Measurements from ENCODE around the gene ANKRD55. TPM values are rescaled to one million over a fixed set of nuclear protein-coding genes. Genes with fewer than 3 reads are reported as not detected.

The ANKRD55 gene
- total and polyA plus RNA-seq, 5 donors from 2014 or later = 4.1 to 9.0 (median 5.7) TPM

GRCh38 chr5:56167519-56167918 is 65.6 kb downstream of the ANKRD55 start:
- Mint-ChIP-seq H3K4me3 (peak overlapping the region in 2 of 4 donors; percentile 0 to 4), H3K27me3 (peaks cover 26% of the 10 kb centered on the region), H3K36me3 (no peaks in the 10 kb centered on the region), H3K27ac (peak overlapping the region in 1 of 3 donors; percentile 66), H3K4me1 (peaks cover 6 to 31% (median 11%) of the 10 kb centered on the region in 4 donors), H3K9me3 (no peaks in the 10 kb centered on the region)
- H3K27me3 ChIP-seq (ENCODE audit: control insufficient read depth, insufficient read depth, low read length) = peaks cover 4% of the 10 kb centered on the region
- no peaks in the 10 kb centered on the region for H3K36me3 ChIP-seq (ENCODE audit: control insufficient read depth, insufficient read depth, low read length)
- ATAC-seq (ENCODE audit: low read depth in 2 of 2) = no peak
- no peak overlapping the region for H3K27ac ChIP-seq (ENCODE audit: insufficient read depth, low read length, poor library complexity, severe bottlenecking)
- no peaks in the 10 kb centered on the region for H3K9me3 ChIP-seq (ENCODE audit: control insufficient read depth in 2 of 2, low read length in 2 of 2)
- H3K4me3 ChIP-seq (ENCODE audit: low read depth, low read length) = no peak overlapping the region
- DNase-seq = peak in 1 of 3 donors; percentile 39
- no peaks in the 10 kb centered on the region for H3K4me1 ChIP-seq (ENCODE audit: control insufficient read depth, insufficient read depth, low read length, poor library complexity, severe bottlenecking)

GRCh38 chr5:56166671-56167385 is 66.3 kb downstream of the ANKRD55 start:
- H3K36me3 ChIP-seq (ENCODE audit: control insufficient read depth, insufficient read depth, low read length) = no peaks in the 10 kb centered on the region
- Mint-ChIP-seq H3K4me1 (peaks cover 6 to 34% (median 12%) of the 10 kb centered on the region in 4 donors), H3K27ac (no peak overlapping the region), H3K9me3 (no peaks in the 10 kb centered on the region), H3K27me3 (peaks cover 22% of the 10 kb centered on the region), H3K4me3 (no peak overlapping the region), H3K36me3 (no peaks in the 10 kb centered on the region)
- DNase-seq (no peak), ATAC-seq (ENCODE audit: low read depth in 2 of 2) (no peak)
- no peaks in the 10 kb centered on the region for H3K4me1 ChIP-seq (ENCODE audit: control insufficient read depth, insufficient read depth, low read length, poor library complexity, severe bottlenecking)
- peaks cover 4% of the 10 kb centered on the region for H3K27me3 ChIP-seq (ENCODE audit: control insufficient read depth, insufficient read depth, low read length)
- no peak overlapping the region for H3K27ac ChIP-seq (ENCODE audit: insufficient read depth, low read length, poor library complexity, severe bottlenecking)
- H3K4me3 ChIP-seq (ENCODE audit: low read depth, low read length) = no peak overlapping the region
- no peaks in the 10 kb centered on the region for H3K9me3 ChIP-seq (ENCODE audit: control insufficient read depth in 2 of 2, low read length in 2 of 2)

GRCh38 chr5:56164376-56164775 is 68.8 kb downstream of the ANKRD55 start:
- peaks cover 18 to 56% (median 21%) of the 10 kb centered on the region in 4 donors for H3K4me1 Mint-ChIP-seq

DNA sequence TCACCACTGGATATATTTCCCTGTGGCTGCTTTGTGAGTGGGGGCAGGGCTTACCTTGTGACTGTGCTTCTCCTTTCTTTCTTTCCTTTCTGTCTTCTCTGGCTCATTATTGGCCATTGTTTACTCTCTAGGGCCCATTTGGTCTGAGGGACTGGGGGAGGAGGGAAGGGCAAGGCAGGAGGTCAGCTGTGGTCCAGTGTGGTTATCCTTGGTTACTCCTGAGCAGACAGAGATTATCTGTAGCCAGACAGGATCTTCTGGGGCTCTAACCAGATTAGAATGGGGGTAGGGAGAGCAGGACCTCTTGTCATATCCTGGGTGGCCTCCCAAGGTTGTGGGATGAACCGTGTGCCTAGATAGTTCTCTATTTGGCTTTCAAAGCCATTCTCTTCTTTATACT is 71.2 kb downstream of the ANKRD55 start:
- H3K4me1 Mint-ChIP-seq = peaks cover 11 to 67% (median 23%) of the 10 kb centered on the region in 4 donors
- H3K4me3 ChIP-seq (ENCODE audit: low read depth, low read length) = no peak overlapping the region
- ATAC-seq (ENCODE audit: low read depth in 2 of 2) (no peak), DNase-seq (no peak)
- no peaks in the 10 kb centered on the region for H3K9me3 ChIP-seq (ENCODE audit: control insufficient read depth in 2 of 2, low read length in 2 of 2)
- no peaks in the 10 kb centered on the region for H3K36me3 ChIP-seq (ENCODE audit: control insufficient read depth, insufficient read depth, low read length)
- H3K4me3 Mint-ChIP-seq = no peak overlapping the region
- no peaks in the 10 kb centered on the region for H3K9me3 Mint-ChIP-seq
- H3K27ac Mint-ChIP-seq = peak overlapping the region in 1 of 3 donors; percentile 63
- H3K36me3 Mint-ChIP-seq = no peaks in the 10 kb centered on the region
- no peak overlapping the region for H3K27ac ChIP-seq (ENCODE audit: insufficient read depth, low read length, poor library complexity, severe bottlenecking)
- peaks cover 3% of the 10 kb centered on the region for H3K4me1 ChIP-seq (ENCODE audit: control insufficient read depth, insufficient read depth, low read length, poor library complexity, severe bottlenecking)
- H3K27me3 Mint-ChIP-seq = peaks cover 8% of the 10 kb centered on the region
- H3K27me3 ChIP-seq (ENCODE audit: control insufficient read depth, insufficient read depth, low read length) = no peaks in the 10 kb centered on the region

More at GRCh38 chr5:56164376-56164775, 68.8 kb downstream of the ANKRD55 start:
- Histone ChIP-seq H3K36me3 (ENCODE audit: control insufficient read depth, insufficient read depth, low read length) (no peaks in the 10 kb centered on the region), H3K9me3 (ENCODE audit: control insufficient read depth in 2 of 2, low read length in 2 of 2) (no peaks in the 10 kb centered on the region), H3K27me3 (ENCODE audit: control insufficient read depth, insufficient read depth, low read length) (no peaks in the 10 kb centered on the region), H3K27ac (ENCODE audit: insufficient read depth, low read length, poor library complexity, severe bottlenecking) (no peak overlapping the region), H3K4me1 (ENCODE audit: control insufficient read depth, insufficient read depth, low read length, poor library complexity, severe bottlenecking) (no peaks in the 10 kb centered on the region), H3K4me3 (ENCODE audit: low read depth, low read length) (no peak overlapping the region)
- Mint-ChIP-seq H3K9me3 (no peaks in the 10 kb centered on the region), H3K4me3 (no peak overlapping the region), H3K36me3 (no peaks in the 10 kb centered on the region), H3K27ac (peak overlapping the region in 1 of 3 donors; percentile 55), H3K27me3 (peaks cover 17% of the 10 kb centered on the region)
- DNase-seq (no peak), ATAC-seq (ENCODE audit: low read depth in 2 of 2) (no peak)

DNA sequence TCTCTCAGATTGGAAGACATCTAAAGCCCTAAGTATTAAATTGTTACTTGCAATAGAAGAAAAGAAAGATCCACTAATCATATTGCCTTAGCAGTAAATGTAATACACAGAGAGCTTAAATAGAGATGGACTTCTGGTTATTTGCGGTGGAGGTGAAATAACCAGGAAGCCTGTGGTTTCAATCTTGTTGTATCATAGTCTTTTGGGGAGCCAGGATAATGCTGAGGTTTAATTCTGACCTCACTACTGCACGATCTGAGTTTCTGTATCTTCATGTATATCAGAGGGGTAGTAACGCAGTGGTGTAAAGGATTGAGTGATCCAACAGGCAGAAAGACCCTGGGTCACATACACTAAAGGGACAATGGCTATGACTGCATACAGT is 71.7 kb downstream of the ANKRD55 start:
- no peak for ATAC-seq (ENCODE audit: low read depth in 2 of 2)
- H3K27me3 Mint-ChIP-seq = peaks cover 4% of the 10 kb centered on the region
- H3K9me3 ChIP-seq (ENCODE audit: control insufficient read depth in 2 of 2, low read length in 2 of 2) = no peaks in the 10 kb centered on the region
- DNase-seq = no peak
- no peak overlapping the region for H3K27ac ChIP-seq (ENCODE audit: insufficient read depth, low read length, poor library complexity, severe bottlenecking)
- H3K4me1 Mint-ChIP-seq = peaks cover 11 to 72% (median 28%) of the 10 kb centered on the region in 4 donors
- peaks cover 7% of the 10 kb centered on the region for H3K4me1 ChIP-seq (ENCODE audit: control insufficient read depth, insufficient read depth, low read length, poor library complexity, severe bottlenecking)
- peak overlapping the region in 1 of 4 donors; percentile 49 for H3K4me3 Mint-ChIP-seq
- no peaks in the 10 kb centered on the region for H3K36me3 ChIP-seq (ENCODE audit: control insufficient read depth, insufficient read depth, low read length)
- no peaks in the 10 kb centered on the region for H3K9me3 Mint-ChIP-seq
- H3K4me3 ChIP-seq (ENCODE audit: low read depth, low read length) = no peak overlapping the region
- H3K27ac Mint-ChIP-seq = no peak overlapping the region
- H3K36me3 Mint-ChIP-seq = no peaks in the 10 kb centered on the region
- no peaks in the 10 kb centered on the region for H3K27me3 ChIP-seq (ENCODE audit: control insufficient read depth, insufficient read depth, low read length)

DNA sequence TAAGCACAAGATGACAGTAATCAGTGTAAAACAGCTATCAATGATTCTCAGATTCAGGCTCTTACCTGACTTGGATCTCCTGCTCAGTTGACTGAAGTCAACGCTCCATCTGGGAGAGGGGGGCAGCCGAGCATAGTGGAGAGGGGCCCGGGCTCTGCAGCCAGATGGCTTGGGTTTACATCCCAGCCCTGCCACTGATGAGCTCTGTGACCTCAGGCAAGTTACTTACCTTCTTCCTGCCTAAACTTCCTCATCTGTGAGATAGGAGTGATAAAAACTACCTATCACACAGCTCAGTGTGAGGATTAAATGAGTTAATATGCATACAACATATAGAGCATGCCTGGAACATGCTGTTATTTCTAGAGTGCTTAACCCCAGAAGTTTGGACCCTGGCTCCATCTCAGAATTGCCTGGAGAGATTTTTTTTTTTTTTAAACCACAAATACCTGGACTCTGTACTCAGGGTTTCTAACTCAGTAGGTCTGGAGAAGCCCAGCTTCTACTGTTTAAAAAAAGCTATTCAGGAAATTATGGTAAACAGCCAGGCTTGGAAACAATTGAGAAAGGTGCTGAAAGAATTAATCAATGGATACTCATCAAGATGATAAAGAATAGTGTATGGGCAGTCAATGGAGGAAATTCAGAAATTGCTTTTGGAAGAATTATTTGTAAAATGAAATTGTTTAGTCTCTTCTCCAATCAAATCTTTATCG is 72.2 kb downstream of the ANKRD55 start:
- H3K4me3 Mint-ChIP-seq = peak overlapping the region in 3 of 4 donors; percentile 33 to 76 (median 49)
- Histone ChIP-seq H3K4me3 (ENCODE audit: low read depth, low read length) (peak overlapping the region; percentile 20), H3K4me1 (ENCODE audit: control insufficient read depth, insufficient read depth, low read length, poor library complexity, severe bottlenecking) (peaks cover 12% of the 10 kb centered on the region), H3K27ac (ENCODE audit: insufficient read depth, low read length, poor library complexity, severe bottlenecking) (no peak overlapping the region), H3K36me3 (ENCODE audit: control insufficient read depth, insufficient read depth, low read length) (no peaks in the 10 kb centered on the region), H3K27me3 (ENCODE audit: control insufficient read depth, insufficient read depth, low read length) (no peaks in the 10 kb centered on the region), H3K9me3 (ENCODE audit: control insufficient read depth in 2 of 2, low read length in 2 of 2) (no peaks in the 10 kb centered on the region)
- no peaks in the 10 kb centered on the region for H3K9me3 Mint-ChIP-seq
- H3K27me3 Mint-ChIP-seq = peaks cover 4% of the 10 kb centered on the region
- no peak for DNase-seq
- H3K36me3 Mint-ChIP-seq = no peaks in the 10 kb centered on the region
- H3K4me1 Mint-ChIP-seq = peaks cover 11 to 73% (median 32%) of the 10 kb centered on the region in 4 donors
- no peak for ATAC-seq (ENCODE audit: low read depth in 2 of 2)
- H3K27ac Mint-ChIP-seq = peak overlapping the region; percentile 37 to 92 (median 86)

DNA sequence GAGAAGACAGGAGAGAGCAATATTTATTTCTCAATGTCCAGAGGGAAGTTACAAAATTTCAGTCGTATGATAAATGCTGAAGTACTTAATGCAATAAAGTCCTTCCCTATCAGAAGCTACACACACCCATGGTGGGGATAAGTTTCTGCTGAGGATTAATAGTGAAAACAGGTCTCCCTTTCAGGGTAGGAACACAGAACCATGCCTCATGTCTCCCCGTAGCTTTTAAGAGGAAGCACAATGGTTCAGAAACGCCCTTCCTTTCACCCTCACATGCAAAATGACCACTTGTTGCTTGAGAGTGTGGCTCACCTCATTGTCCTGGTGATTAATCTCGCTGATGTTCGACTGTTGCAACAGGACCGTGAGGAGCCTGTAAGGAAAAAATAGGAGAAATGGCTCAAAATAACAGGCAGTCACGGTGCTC is 73.6 kb downstream of the ANKRD55 start:
- no peak for DNase-seq
- Histone ChIP-seq H3K9me3 (ENCODE audit: control insufficient read depth in 2 of 2, low read length in 2 of 2) (no peaks in the 10 kb centered on the region), H3K4me3 (ENCODE audit: low read depth, low read length) (no peak overlapping the region), H3K27me3 (ENCODE audit: control insufficient read depth, insufficient read depth, low read length) (no peaks in the 10 kb centered on the region), H3K27ac (ENCODE audit: insufficient read depth, low read length, poor library complexity, severe bottlenecking) (no peak overlapping the region), H3K4me1 (ENCODE audit: control insufficient read depth, insufficient read depth, low read length, poor library complexity, severe bottlenecking) (peaks cover 23% of the 10 kb centered on the region), H3K36me3 (ENCODE audit: control insufficient read depth, insufficient read depth, low read length) (no peaks in the 10 kb centered on the region)
- peak overlapping the region; percentile 29 to 76 (median 49) for H3K4me3 Mint-ChIP-seq
- peak overlapping the region in 1 of 3 donors; percentile 86 for H3K27ac Mint-ChIP-seq
- H3K27me3 Mint-ChIP-seq = peaks cover 4% of the 10 kb centered on the region
- ATAC-seq (ENCODE audit: low read depth in 2 of 2) = no peak
- H3K36me3 Mint-ChIP-seq = no peaks in the 10 kb centered on the region
- H3K9me3 Mint-ChIP-seq = no peaks in the 10 kb centered on the region
- H3K4me1 Mint-ChIP-seq = peaks cover 17 to 84% (median 41%) of the 10 kb centered on the region in 4 donors

All from CD4-positive, CD25-positive, alpha-beta regulatory T cell (primary cell).